A673 (cell line): ENCODE results near the gene CDON.

Experiments
- EZH2 ChIP-seq: fragments of 200-600 bp; sonication (generic); IDR thresholded peaks from 2 replicates; pipeline ENCODE4 v1.6.1; 2017; ENCODE audit warnings: borderline replicate concordance, low read depth, mild to moderate bottlenecking, mixed read lengths, antibody characterized with exemption, low read length; ENCODE audit not compliant: poor library complexity, severe bottlenecking
- TF ChIP-seq, protein P1 (sequence below): fragments of 300-800, 200-600 bp; sonication (generic); conservative IDR thresholded peaks from 2 replicates; pipeline ENCODE4 v1.5.1; 2017; ENCODE audit warnings: low read depth, mild to moderate bottlenecking, antibody characterized with exemption, low read length, moderate library complexity, mixed read lengths

DNA sequence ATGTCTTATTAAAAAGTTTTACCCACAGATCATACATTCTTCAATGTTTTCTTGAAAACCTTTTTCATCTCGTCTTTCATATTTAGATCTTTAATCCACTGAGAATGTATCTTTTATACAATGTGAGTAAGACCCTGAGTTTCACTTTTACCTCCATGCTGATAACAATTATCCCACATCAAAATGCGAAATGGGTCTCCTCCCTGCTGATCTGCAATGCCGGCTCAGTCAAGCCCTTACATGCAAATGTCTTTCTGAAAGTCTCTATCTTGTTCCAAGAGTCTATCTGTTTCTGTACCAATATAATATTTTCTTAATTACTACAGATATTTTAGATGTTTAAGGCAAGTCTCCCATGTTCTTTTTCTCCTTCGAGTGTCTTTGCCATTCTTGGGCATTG is 50.9 kb downstream of the CDON start:
- TF ChIP-seq, protein P1, sequence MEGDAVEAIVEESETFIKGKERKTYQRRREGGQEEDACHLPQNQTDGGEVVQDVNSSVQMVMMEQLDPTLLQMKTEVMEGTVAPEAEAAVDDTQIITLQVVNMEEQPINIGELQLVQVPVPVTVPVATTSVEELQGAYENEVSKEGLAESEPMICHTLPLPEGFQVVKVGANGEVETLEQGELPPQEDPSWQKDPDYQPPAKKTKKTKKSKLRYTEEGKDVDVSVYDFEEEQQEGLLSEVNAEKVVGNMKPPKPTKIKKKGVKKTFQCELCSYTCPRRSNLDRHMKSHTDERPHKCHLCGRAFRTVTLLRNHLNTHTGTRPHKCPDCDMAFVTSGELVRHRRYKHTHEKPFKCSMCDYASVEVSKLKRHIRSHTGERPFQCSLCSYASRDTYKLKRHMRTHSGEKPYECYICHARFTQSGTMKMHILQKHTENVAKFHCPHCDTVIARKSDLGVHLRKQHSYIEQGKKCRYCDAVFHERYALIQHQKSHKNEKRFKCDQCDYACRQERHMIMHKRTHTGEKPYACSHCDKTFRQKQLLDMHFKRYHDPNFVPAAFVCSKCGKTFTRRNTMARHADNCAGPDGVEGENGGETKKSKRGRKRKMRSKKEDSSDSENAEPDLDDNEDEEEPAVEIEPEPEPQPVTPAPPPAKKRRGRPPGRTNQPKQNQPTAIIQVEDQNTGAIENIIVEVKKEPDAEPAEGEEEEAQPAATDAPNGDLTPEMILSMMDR: no peak
- no peak for TF ChIP-seq EZH2
